GM19328 (cell line): ENCODE results near the gene KRTAP2-4.
"Not testable (repeated sequence)": the region's sequence is repeated elsewhere in the genome, so short reads cannot be mapped to it uniquely, and the experiment has no call there.

ENCODE experiments used
- ATAC-seq: cut with Tn5 transposase; IDR thresholded peaks from one replicate; pipeline ENCODE4 v1.9.1; 2021; ENCODE audit warnings: mild to moderate bottlenecking, moderate library complexity; ENCODE audit not compliant: unreplicated experiment

The KRTAP2-4 gene

GRCh38 chr17:41071606-41072360 is 6.1 kb upstream of the KRTAP2-4 start:
- ATAC-seq, result no peak

DNA sequence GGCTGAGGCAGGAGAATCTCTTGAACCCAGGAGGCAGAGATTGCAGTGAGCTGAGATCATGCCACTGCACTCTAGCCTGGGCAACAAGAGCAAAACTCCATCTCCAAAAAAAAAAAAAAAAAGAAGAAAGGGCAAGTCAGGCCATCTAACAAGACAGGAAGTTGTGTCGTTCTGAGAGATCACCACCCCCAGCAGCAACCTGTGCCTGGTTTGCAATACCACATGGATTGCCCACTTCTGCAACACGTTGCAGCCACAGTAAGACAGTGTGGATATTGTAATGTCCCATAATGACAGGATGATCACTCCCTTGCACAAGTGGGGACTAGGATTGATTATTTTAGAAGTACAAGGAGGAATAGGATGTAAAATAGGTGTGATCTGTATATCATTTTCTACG is 3.4 kb upstream of the KRTAP2-4 start:
- ATAC-seq, result no peak

DNA sequence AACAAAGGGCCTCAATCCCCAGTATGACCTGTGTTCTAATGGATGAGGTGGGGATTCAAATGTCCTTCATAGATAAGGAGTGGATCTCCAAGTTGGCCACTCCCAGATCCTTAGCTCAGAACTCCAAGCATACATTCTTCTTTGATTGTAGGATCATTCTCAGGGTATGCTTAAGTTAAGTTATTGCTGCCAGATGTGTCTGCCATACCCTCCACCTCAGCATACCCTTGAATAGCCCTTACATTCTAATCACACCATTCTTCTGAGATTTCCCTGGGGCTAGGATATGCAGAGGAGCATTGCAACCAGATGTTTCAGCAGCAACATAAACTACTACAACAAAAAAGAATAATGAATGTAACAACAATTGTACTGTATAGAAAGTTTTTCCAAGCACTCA is 1.6 kb upstream of the KRTAP2-4 start:
- ATAC-seq, result no peak

DNA sequence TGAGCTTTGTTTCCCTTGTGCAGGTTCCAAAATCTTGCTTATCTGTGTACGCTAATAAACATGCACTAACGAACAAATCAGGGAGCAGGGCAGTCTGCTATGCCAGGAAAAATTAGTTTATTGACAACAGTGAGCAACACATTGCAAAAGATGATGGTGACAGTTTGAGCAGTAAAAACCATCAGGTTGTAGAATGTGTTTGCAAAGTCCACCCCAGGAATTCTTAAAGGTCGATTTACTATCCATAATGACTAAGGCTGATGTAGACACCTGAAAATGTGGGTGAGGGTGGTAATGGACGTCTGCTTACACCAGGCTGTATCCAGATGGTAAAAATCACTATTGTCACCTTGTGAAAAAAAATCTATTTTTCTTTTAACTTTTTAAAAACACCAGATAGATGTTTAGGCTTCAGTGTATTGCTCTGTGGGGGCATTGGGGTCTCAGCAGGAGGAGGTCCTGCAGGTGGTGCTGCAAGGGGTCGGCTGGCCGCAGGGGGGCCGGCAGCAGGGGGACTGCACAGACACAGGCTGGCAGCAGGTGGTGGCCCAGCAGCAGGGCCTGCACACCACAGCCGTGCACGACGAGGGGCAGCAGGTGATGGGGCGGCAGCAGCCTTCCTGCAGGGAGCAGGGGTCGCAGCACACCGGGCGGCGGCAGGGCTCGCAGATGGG is 526 bp downstream of the KRTAP2-4 start:
- ATAC-seq, result not testable (repeated sequence)

GRCh38 chr17:41064301-41064700 is 1.4 kb downstream of the KRTAP2-4 start:
- ATAC-seq, result no peak

DNA sequence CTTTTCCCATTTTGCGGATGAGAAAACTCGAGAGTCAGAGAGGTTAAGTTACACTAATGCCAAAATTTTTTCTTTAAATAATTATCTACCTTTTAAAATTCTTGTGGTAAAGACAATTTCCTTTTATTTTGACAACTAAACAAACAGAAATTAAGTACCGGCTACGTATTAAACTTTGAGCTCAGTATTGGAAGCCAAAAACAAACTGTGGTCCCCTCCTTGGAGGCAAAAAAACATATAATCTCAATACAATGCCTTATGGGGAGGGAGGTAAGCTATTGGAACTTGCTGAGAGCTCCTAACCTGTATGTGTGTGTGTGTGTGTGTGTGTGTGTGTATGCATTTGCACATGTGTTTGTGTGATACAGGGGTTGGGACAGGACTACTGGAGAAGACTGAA is 2.2 kb downstream of the KRTAP2-4 start:
- no peak for ATAC-seq

DNA sequence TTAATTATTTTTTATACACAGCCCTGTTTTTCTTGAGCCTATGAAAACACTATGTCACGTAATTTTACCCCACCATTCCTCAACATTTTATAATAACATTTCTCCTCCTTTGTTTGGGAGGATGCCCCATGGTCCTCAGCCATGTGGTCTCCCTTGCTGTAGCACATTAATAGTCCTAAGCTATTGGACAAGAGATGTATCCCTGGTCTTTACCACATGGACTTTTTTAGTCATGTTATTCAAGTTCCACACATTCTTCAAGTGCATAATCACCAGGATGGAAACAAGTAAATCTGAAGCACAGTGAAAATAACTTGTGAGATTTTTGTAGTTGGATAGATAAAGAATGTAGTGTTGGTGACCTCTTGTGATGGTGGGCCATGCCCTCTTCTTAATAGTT is 3.7 kb downstream of the KRTAP2-4 start:
- ATAC-seq, result no peak

- no peak for ATAC-seq
Measured at GRCh38 chr17:41060052-41060604, 5.6 kb downstream of the KRTAP2-4 start, which contains the start of gene KRTAP2-3. Gene KRTAP2-3, minus strand, starts transcription at chr17:41060114. Its CDS starts 64 bp downstream, at chr17:41060050.

DNA sequence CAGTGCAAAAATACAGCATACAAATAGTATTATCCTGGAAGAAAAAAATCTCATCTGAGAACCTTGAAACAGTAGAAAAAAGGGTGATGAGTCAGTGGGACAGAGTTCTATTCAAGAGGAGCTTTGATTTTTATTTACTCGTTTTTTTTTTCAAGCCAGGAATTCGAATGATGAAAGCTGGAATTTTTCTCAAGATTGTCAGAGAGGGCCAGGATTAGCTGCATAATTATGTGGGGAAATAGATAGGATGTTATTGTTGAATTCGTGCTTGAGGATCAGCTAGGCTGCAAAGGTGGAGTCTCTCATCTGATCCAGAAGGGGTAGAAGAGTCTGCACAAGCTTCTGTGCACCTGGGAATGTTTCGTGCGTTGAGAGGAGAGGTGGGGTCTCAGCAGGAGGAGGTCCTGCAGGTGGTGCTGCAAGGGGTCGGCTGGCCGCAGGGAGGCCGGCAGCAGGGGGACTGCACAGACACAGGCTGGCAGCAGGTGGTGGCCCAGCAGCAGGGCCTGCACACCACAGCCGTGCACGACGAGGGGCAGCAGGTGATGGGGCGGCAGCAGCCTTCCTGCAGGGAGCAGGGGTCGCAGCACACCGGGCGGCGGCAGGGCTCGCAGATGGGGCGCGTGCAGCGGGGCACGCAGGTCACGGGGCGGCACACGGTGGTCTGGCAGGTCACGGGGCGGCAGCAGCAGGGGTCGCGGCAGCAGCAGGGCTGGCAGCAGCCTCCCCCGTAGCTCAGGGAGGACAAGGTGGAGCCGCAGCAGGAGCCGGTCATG is 6.2 kb downstream of the KRTAP2-4 start:
- ATAC-seq, result not testable (repeated sequence)

DNA sequence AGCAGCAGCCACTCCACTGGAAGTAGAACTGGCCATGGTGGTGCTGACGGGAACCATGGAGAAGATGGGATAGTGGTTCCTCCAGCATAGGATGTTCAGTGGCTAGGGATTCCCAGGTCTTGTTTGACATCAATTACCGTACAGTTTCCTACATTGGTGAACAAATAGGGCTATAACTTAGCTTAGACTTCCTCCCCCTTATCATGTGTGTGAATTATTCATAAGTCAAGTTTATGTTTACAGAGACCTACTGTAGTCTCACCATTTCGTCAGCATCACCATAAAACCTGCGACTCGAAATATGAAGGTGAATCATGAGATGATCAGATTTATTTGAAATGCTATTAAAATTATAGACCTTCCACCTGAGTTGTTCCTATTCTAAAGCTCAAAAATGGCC is 6.9 kb downstream of the KRTAP2-4 start:
- ATAC-seq, result no peak

GRCh38 chr17:41057547-41057946 is 8.1 kb downstream of the KRTAP2-4 start:
- ATAC-seq, result no peak

DNA sequence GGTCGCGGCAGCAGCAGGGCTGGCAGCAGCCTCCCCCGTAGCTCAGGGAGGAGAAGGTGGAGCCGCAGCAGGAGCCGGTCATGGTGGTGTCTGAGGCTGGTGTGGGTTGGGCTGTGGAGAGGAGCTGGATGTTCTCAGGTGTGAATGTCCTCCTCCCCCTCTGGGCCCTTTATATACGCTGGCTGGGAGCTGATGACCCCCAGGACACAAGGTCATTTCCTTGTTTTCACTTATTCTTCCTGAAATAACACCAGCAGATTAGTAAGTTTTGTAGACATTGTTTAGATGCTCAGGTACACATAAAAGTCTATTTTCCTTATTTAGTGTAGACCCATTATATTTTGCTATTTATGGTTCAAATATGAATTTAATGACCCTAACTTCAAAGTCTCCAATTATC is 10.5 kb downstream of the KRTAP2-4 start, which contains the start of gene KRTAP2-2:
TSS of gene KRTAP2-2 (minus strand) at position 101 of the 400 bp plus-strand sequence. CDS start at position 82, 19 bp downstream.
- not testable (repeated sequence) for ATAC-seq

GRCh38 chr17:41054556-41054955 is 11.1 kb downstream of the KRTAP2-4 start:
- ATAC-seq, result not testable (repeated sequence)

GRCh38 chr17:41054025-41054424 is 11.7 kb downstream of the KRTAP2-4 start:
- ATAC-seq, result no peak

DNA sequence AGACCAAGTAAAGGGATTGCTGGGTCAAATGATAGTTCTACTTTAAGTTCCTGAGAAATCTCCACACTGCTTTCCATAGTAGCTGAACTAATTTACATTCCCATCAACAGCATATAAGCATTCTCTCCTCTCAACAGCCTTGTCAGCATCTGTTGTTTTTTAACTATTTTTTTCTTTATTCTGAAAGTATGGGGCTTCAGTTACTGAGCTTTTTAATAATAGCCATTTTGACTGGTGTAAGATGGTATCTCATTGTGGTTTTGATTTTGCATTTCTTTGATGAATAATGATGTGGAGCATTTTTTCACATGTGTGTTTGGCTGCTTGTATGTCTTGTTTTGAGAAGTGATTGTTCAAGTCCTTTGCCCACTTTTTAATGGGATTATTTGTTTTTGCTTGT is 13.1 kb downstream of the KRTAP2-4 start:
- no peak for ATAC-seq

DNA sequence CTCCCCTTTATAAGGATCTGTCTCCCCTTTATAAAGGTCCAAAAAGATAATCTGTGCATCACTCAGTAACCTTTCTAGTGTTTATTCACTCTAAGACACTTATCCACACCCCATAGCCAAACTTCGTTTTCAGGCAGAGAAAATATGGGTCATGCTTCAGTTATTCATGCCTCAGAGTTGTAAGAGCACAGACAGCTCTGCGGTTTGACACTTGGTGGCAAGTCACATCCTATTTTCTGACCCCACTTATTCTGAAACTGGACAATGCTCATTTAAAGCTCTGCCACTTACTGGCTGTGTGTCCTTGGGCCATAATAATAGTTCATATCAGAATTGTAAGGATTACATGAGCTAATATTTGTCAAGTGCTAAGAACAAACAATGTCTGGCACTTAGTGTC is 16.6 kb downstream of the KRTAP2-4 start:
- no peak for ATAC-seq

- no peak for ATAC-seq
Measured at GRCh38 chr17:41048441-41048840, 17.2 kb downstream of the KRTAP2-4 start.

DNA sequence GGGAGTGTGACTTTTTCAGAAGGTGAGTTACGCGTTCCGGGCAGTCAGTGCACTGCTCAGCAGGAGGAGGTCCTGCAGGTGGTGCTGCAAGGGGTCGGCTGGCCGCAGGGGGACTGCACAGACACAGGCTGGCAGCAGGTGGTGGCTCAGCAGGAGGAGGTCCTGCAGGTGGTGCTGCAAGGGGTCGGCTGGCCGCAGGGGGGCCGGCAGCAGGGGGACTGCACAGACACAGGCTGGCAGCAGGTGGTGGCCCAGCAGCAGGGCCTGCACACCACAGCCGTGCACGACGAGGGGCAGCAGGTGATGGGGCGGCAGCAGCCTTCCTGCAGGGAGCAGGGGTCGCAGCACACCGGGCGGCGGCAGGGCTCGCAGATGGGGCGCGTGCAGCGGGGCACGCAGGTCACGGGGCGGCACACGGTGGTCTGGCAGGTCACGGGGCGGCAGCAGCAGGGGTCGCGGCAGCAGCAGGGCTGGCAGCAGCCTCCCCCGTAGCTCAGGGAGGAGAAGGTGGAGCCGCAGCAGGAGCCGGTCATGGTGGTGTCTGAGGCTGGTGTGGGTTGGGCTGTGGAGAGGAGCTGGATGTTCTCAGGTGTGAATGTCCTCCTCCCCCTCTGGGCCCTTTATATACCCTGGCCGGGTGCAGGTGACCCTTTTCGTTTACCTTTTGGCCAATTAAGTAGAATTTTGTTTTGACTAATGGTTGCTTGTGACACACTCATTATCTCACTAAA is 18.8 kb downstream of the KRTAP2-4 start, which contains the start of gene KRTAP2-1:
TSS of gene KRTAP2-1 (minus strand) at position 582 of the 731 bp plus-strand sequence. CDS start at position 533, 49 bp downstream.
- ATAC-seq, result not testable (repeated sequence)

GRCh38 chr17:41042953-41043352 is 22.7 kb downstream of the KRTAP2-4 start:
- no peak for ATAC-seq
